Adrenal gland (tissue), 12 donors: ENCODE data around the gene LRPAP1. TPM values are rescaled to one million over a fixed set of nuclear protein-coding genes. Genes with fewer than 3 reads are reported as not detected.

Source experiments
- DNase-seq, 7 donors: peaks; one replicate each; pipeline ENCODE4 v3.0.0-alpha.2; 2019 to 2020
- H3K27ac ChIP-seq, 5 donors: fragments of 200-600 bp; sonication (generic) in 4 of 5; 1 replicate in 3 of 5; 2 replicates in 2 of 5; pipeline versions ENCODE4 v1.5.1 to v1.8.0; 2016 to 2020; ENCODE audit warnings: mild to moderate bottlenecking in 1 of 5
- H3K27me3 ChIP-seq: fragments of 200-600 bp; 2 replicates; pipeline ENCODE4 v1.8.0; 2021
- H3K36me3 ChIP-seq, 2 donors: fragments of 200-600 bp; replicated peaks in 1 of 2; 1 replicate in 1 of 2; 2 replicates in 1 of 2; pipeline versions ENCODE4 v1.5.1 to v1.8.0; 2018 to 2022
- H3K4me1 ChIP-seq, 2 donors: fragments of 200-600 bp; replicated peaks in 1 of 2; 1 replicate in 1 of 2; 2 replicates in 1 of 2; pipeline versions ENCODE4 v1.5.1 to v1.8.0; 2018 to 2021
- H3K4me3 ChIP-seq, 4 donors: fragments of 200-600 bp; sonication (generic) in 3 of 4; one replicate each; pipeline ENCODE4 v1.5.1; 2016 to 2018
- H3K9me3 ChIP-seq, 3 donors: fragments of 200-600 bp; sonication (generic) in 1 of 3; replicated peaks in 1 of 3; 1 replicate in 2 of 3; 2 replicates in 1 of 3; pipeline versions ENCODE4 v1.5.1 to v1.8.0; 2016 to 2021
- CTCF ChIP-seq, 6 experiments: fragments of 450-650 bp in 4 of 6; fragments of 200-600 bp in 2 of 6; sonication (generic) in 1 of 6; IDR thresholded peaks; 1 replicate in 5 of 6; 2 replicates in 1 of 6; pipeline versions ENCODE4 v1.5.1 to v1.8.0; 2016 to 2021; ENCODE audit warnings: antibody characterized with exemption in 6 of 6, mild to moderate bottlenecking in 2 of 6, moderate library complexity in 1 of 6
- POLR2A ChIP-seq, 2 donors: fragments of 450-650 bp; IDR thresholded peaks; one replicate each; pipeline ENCODE4 v1.6.1; 2017; ENCODE audit warnings: antibody characterized with exemption in 2 of 2, mild to moderate bottlenecking in 2 of 2, moderate library complexity in 1 of 2
- WGBS, 4 donors: extraction: QIAGEN DNeasy Blood & Tissue Kit in 2 of 4; methylation state at CpG; one replicate each; pipeline versions ENCODE4 v1.1.5 to v1.1.7; 2013 to 2017; 5-methylcytosine and 5-hydroxymethylcytosine counted together
- intact Hi-C, 2 donors: fragments of 100-400 bp; cut with DNase I; formaldehyde crosslinking; loops; one replicate each; pipeline versions ENCODE4 v1.14.1 to v1.15.0; 2022 to 2023
- polyA plus RNA-seq, 3 donors: library from polyadenylated mRNA; stranded (reverse); fragments of 200-250 nt in 2 of 3; fragments of 350-450 nt in 1 of 3; fragmentation: Illumina TruSeq in 1 of 3; extraction: RNeasy Lipid Tissue Mini Kit (QIAGEN cat#74804) in 1 of 3; gene quantifications; one replicate each; pipeline ENCODE4 v1.2.3, GENCODE V29; 2013 to 2014
- total RNA-seq, 9 donors: library from RNA; depleted of rRNA in 4 of 9; stranded (reverse); fragments of >200 nt in 4 of 9; fragments of 120-200 nt in 1 of 9; fragmentation: NEBNext Ultra II Directional in 1 of 9; extraction: Animal tissue kit (Norgen Biotek cat#: 25700) in 1 of 9; gene quantifications; one replicate each; pipeline versions ENCODE4 v1.1.0 to v1.2.4, GENCODE V29; 2013 to 2023
- donor health status: healthy with polysubstance abuse.
- donor health status: Bipolar disorder and iron deficiency.
- donor health status: DM: yes; HTN: yes; CAD: no.
- donor health status: DM: no; HTN: no; CAD: no.
- donor health status: DM: no; HTN: no; CAD: no.
- donor health status: DM: yes; HTN: yes; CAD: no.

The LRPAP1 gene
- total and polyA plus RNA-seq, 12 donors = 32.9 to 309 (median 188) TPM

- H3K9me3 ChIP-seq = no peaks in the 10 kb centered on the region
- intact Hi-C loops = no loop called here
- WGBS, 4 donors = 58 to 83% (median 81%) methylated on average over 10 to 23 of the region's 23 CpGs
- DNase-seq = no peak
- TF ChIP-seq CTCF (IDR thresholded peaks at IDR 0.05) (no peak), POLR2A (IDR thresholded peaks at IDR 0.05) (no peak)
- no peaks in the 10 kb centered on the region for H3K4me1 ChIP-seq
- H3K36me3 ChIP-seq = no peaks in the 10 kb centered on the region
- H3K27me3 ChIP-seq = no peaks in the 10 kb centered on the region
- H3K27ac ChIP-seq = no peak overlapping the region
- no peak overlapping the region for H3K4me3 ChIP-seq
Observed at GRCh38 chr4:3477750-3478430, 54.3 kb downstream of the LRPAP1 start.

GRCh38 chr4:3476936-3477749 is 55.1 kb downstream of the LRPAP1 start:
- no peaks in the 10 kb centered on the region for H3K36me3 ChIP-seq
- H3K9me3 ChIP-seq = no peaks in the 10 kb centered on the region
- WGBS, 4 donors = 89 to 97% (median 90%) methylated on average over 12 to 27 of the region's 27 CpGs
- no peak overlapping the region for H3K4me3 ChIP-seq
- intact Hi-C loops = no loop called here
- H3K4me1 ChIP-seq = no peaks in the 10 kb centered on the region
- TF ChIP-seq CTCF (IDR thresholded peaks at IDR 0.05) = no peak
- TF ChIP-seq POLR2A (IDR thresholded peaks at IDR 0.05) = no peak
- H3K27me3 ChIP-seq = no peaks in the 10 kb centered on the region
- no peak for DNase-seq
- no peak overlapping the region for H3K27ac ChIP-seq

- Histone ChIP-seq H3K9me3 (no peaks in the 10 kb centered on the region), H3K27me3 (no peaks in the 10 kb centered on the region), H3K27ac (no peak overlapping the region), H3K4me3 (no peak overlapping the region), H3K4me1 (no peaks in the 10 kb centered on the region), H3K36me3 (no peaks in the 10 kb centered on the region)
- TF ChIP-seq CTCF (IDR thresholded peaks at IDR 0.05) (no peak), POLR2A (IDR thresholded peaks at IDR 0.05) (no peak)
- intact Hi-C loops = no loop called here
- 87 to 94% (median 91%) methylated on average over 6 to 22 of the region's 22 CpGs for WGBS, 4 donors
- DNase-seq = no peak
Observed at GRCh38 chr4:3476341-3476747, 55.9 kb downstream of the LRPAP1 start.

- intact Hi-C loops = no loop called here
- DNase-seq = no peak
- H3K4me1 ChIP-seq = no peaks in the 10 kb centered on the region
- no peak overlapping the region for H3K4me3 ChIP-seq
- WGBS, 4 donors = 72 to 91% (median 82%) methylated on average over 15 to 22 of the region's 22 CpGs
- H3K27ac ChIP-seq = no peak overlapping the region
- no peaks in the 10 kb centered on the region for H3K9me3 ChIP-seq
- H3K36me3 ChIP-seq = no peaks in the 10 kb centered on the region
- no peaks in the 10 kb centered on the region for H3K27me3 ChIP-seq
- TF ChIP-seq POLR2A (IDR thresholded peaks at IDR 0.05) (no peak), CTCF (IDR thresholded peaks at IDR 0.05) (no peak)
Observed at GRCh38 chr4:3475713-3476260, 56.4 kb downstream of the LRPAP1 start.
